GM12864 (cell line): ENCODE results near the gene MT2A.
A peak's percentile ranks its signal among the peaks of the same experiment; 100 is the strongest.
"Not testable (repeated sequence)": the region's sequence is repeated elsewhere in the genome, so short reads cannot be mapped to it uniquely, and the experiment has no call there.

Experiments used
- DNase-seq: peaks from one replicate; pipeline ENCODE4 v3.0.0-alpha.2; 2011; ENCODE audit warnings: low read depth
- H3K4me3 ChIP-seq: 2 replicates; pipeline ENCODE4 v1.5.1; 2011; ENCODE audit warnings: mild to moderate bottlenecking, low read depth, low read length, control low read depth
- CTCF ChIP-seq: IDR thresholded peaks from 2 replicates; pipeline ENCODE4 v1.5.1; 2011; ENCODE audit warnings: low read depth, mild to moderate bottlenecking, moderate library complexity, low read length, control low read depth, inconsistent platforms; ENCODE audit errors: missing control alignments

Gene MT2A

GRCh38 chr16:56571525-56571924 lies 36.9 kb upstream of the MT2A start:
- H3K4me3 ChIP-seq, result no peak overlapping the region
- DNase-seq, result no peak
- no peak for TF ChIP-seq CTCF

- TF ChIP-seq CTCF, result no peak
- H3K4me3 ChIP-seq, result no peak overlapping the region
- DNase-seq, result no peak
Measured at GRCh38 chr16:56574625-56575024, 33.8 kb upstream of the MT2A start.

GRCh38 chr16:56576585-56577299 lies 31.6 kb upstream of the MT2A start:
- peak; percentile 37 for DNase-seq
- peak; percentile 95 for TF ChIP-seq CTCF
- no peak overlapping the region for H3K4me3 ChIP-seq

- TF ChIP-seq CTCF, result no peak
- no peak for DNase-seq
- H3K4me3 ChIP-seq, result no peak overlapping the region
Measured at GRCh38 chr16:56577300-56577625, 31.1 kb upstream of the MT2A start.

- no peak overlapping the region for H3K4me3 ChIP-seq
- TF ChIP-seq CTCF, result no peak
- DNase-seq, result no peak
Measured at GRCh38 chr16:56580391-56581048, 27.9 kb upstream of the MT2A start.

GRCh38 chr16:56582911-56583310 lies 25.5 kb upstream of the MT2A start:
- not testable (repeated sequence) for H3K4me3 ChIP-seq, DNase-seq

GRCh38 chr16:56583351-56584168 lies 24.8 kb upstream of the MT2A start:
- H3K4me3 ChIP-seq, result no peak overlapping the region
- no peak for TF ChIP-seq CTCF
- DNase-seq, result no peak
